ENCODE data around the gene ZDHHC17.
"Not testable (repeated sequence)": the region's sequence is repeated elsewhere in the genome, so short reads cannot be mapped to it uniquely, and the experiment has no call there.

Gene ZDHHC17

DNA sequence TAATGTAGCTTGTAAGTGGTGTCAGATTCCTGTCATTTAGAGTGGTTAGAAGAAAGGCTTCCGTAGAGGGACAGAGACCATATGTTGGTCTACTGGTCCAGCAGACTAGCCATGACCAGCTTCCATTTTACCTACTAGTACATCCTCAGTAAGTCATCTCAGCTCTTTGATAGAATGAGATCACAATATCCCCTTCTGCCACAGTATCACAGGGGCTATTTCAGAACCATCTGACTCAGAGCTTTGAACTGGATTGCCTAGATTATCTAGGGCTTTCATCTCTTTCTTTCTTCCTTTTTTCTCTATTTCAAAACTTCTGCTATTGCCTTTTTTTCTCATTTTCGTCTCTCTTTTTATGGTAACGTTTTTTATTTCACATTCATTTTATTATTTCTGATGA, 4.7 kb downstream of the ZDHHC17 start:
- DNase-seq (ENCODE audit: low read depth) = no peak

DNA sequence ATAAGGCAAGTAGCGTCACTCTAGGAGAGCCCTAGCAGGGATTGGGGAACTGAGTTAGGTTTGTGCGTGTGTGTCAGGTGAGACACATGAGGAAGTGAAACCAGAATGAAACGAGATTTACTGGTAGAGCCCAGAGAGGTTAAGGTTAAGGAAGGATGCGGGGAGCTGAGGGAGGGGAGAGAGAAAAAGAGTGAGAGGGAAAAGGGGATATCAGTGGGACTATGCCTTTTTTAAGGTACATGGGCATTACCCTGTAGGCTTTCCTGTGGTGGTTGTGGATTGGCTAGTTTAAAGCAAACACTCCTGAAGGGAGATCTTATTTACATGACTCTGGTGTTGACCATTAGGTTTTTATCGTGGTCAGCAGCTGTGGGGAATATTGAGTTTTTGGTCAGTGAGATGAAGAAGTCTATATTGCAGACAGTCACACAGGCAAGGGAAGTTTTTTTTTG, 13.9 kb downstream of the ZDHHC17 start:
- DNase-seq (ENCODE audit: low read depth) = no peak

DNA sequence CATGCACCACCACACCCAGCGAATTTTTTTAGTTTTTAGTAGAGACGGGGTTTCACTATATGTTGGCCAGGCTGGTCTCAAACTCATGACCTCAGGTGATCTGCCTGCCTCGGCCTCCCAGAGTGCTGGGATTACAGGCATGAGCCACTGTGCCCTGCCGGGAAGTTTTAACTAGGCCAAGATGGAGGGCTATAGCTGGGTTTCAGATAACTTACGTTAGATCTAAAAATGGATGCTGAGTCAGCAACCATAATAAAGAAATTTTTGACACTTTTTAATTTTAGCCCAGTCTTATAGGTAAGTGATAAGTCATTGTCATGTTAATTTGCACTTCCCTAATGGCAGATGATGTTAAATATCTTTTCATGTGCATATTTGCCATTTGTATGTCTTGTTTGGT, 14.4 kb downstream of the ZDHHC17 start:
- no peak for DNase-seq (ENCODE audit: low read depth)

DNA sequence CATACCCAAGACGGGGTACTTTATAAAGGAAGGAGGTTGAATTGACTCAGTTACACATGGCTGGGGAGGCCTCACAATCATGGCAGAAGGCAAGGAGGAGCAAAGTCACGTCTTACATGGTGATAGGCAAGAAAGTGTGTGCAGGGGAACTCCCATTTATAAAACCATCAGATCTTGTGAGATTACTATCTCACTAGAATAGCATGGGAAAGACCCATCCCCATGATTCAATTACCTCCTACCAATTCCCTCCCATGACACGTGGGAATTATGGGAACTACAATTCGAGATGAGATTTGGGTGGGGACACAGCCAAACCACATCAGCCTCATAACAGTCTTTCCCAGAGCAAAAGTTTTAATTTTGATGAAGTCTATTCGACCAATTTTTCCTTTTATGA, 15.4 kb downstream of the ZDHHC17 start:
- not testable (repeated sequence) for DNase-seq (ENCODE audit: low read depth)

DNA sequence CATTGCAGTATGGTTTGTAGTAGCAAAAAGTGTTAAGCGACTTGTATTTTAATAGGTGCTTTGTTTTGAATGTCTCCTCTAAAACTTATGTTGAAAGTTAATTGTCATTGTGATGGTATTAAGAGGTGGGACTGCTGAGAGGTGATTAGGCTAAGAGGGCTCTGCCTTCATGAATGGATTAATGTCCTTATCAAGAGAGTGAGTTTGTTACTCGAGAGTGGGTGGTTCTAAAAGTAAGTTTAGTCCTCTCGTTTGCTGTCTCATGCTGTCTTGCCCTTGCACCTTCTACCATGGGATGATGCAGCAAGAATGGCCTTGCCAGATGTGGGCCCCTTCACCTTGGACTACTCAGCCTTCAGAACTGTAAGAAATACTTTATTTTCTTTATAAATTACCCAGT, 17.4 kb downstream of the ZDHHC17 start:
- no peak for DNase-seq (ENCODE audit: low read depth)

DNA sequence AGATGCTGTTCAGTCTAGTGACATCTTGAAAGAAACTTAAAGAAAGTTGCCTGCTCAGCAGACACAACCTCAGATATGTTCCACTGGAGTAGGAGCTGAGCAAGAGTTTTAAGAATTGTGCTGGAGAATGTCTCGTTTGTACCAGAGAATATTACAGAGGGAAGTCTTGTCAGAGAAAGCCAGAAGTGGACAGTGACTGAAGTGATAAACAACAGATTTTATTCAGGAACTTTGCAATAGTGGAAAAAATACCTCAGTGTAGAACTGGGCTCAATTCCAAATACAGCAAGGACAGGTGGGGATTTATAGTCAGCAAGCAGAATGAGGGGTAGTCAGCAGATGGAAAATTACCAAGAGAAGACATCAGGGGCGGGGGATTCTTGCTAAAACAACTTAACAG, 18.6 kb downstream of the ZDHHC17 start:
- DNase-seq (ENCODE audit: low read depth) = no peak

DNA sequence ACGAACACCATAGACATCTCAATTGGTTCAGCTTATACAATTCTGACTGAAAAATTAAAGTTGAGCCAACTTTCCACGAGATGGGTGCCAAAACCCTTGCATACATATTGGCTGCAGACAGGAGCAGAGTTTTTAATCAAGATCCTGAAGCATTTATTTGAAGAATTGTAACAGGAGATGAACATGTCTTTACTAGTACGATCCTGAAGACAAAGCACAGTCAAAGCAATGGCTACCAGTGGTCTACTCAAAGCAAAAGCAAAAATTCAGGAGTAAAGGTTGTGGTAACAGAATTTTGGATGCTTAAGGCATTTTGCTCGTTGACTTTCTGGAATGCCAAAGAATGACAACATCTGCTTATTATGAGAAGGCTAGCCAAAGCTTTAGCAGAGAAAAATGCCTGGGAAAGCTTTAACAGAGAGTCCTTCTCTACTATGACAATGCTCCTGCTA, 20.7 kb downstream of the ZDHHC17 start:
- no peak for DNase-seq (ENCODE audit: low read depth)

DNA sequence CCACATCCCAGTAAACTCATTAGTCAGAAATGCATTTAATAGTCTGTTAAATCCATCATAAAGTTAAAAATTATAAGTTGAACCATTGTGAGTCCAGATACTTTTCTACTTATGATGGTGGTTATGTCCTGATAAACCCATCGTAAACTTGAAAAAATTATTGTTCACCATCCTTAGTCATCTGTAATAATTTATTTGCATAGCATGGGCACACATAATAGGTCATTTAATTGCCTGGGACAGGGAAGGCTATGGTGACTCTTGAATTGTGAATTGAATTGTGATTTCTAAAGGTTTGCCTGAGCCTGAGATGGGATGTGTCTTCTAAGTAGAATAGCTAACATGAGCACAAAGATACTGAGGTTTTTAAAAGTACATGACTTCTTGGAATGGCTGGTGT, 21.5 kb downstream of the ZDHHC17 start:
- no peak for DNase-seq (ENCODE audit: low read depth)

DNA sequence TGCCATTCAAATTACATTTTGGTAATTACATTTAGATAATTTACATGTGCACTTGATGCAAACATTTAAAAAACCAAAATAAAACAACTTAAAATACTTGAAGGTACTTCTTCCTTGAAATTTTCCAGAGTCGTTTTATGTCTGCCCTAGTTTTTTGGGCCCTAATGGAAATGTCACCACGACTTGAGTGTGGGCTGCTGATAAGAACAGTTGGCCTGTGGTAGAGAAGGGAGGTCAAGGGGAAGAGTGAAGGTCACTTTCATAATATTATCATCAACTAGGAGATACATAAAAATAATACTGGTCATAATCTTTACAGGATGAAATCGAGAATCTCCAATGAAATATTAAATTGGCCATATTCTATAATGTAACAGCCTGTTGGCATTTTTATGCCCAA, 23.1 kb downstream of the ZDHHC17 start:
- DNase-seq (ENCODE audit: low read depth) = no peak

DNA sequence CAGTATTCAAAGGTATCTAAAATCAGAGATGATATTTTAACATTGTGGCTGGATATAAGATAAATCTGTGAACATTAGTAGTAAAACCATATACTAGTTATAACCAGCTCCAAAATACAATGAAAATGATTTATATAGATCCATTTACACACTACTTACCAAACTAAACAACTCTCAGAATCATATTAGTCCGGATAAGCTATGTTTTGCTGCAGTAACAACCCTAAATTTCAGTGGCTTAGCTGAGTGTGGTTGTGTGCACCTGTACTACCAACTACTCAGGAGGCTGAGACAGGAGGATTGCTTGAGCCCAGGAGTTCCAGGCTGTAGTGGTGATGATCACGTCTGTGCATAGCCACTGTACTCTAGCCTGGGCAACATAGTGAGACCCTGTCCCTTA, 23.8 kb downstream of the ZDHHC17 start:
- DNase-seq (ENCODE audit: low read depth) = no peak

DNA sequence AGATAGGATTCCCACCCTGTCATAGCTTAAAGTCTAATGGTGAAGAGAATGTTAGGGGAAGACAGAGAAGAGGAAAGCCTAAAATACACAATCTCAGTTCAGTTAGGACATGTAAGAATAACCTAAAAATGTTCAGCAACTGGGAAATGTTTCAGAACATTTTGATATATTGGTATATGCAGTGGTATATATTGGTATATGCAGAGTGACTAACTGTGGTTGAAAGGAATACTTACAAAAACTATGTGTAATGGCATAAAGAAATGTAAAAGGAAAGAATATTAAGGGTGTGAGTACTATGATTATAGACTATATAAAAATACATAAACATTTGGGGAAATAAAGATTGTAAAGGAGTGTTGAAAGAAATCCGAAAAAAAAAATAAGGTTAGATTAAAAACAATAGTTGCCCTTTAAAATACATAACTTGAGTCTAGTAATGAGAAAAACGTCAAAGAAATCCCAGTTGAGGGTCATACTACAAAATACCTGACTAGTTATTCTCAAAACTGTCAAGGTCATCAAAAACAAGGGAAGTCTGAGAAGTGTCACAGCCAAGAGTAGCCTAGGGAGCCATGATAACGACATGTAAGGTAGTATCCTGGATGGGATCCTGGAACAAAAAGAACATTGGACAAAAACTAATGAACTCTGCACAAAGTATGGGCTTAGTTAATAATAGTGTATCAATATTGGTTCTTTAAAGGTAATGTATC, 25.6 kb downstream of the ZDHHC17 start:
- no peak for DNase-seq (ENCODE audit: low read depth)

DNA sequence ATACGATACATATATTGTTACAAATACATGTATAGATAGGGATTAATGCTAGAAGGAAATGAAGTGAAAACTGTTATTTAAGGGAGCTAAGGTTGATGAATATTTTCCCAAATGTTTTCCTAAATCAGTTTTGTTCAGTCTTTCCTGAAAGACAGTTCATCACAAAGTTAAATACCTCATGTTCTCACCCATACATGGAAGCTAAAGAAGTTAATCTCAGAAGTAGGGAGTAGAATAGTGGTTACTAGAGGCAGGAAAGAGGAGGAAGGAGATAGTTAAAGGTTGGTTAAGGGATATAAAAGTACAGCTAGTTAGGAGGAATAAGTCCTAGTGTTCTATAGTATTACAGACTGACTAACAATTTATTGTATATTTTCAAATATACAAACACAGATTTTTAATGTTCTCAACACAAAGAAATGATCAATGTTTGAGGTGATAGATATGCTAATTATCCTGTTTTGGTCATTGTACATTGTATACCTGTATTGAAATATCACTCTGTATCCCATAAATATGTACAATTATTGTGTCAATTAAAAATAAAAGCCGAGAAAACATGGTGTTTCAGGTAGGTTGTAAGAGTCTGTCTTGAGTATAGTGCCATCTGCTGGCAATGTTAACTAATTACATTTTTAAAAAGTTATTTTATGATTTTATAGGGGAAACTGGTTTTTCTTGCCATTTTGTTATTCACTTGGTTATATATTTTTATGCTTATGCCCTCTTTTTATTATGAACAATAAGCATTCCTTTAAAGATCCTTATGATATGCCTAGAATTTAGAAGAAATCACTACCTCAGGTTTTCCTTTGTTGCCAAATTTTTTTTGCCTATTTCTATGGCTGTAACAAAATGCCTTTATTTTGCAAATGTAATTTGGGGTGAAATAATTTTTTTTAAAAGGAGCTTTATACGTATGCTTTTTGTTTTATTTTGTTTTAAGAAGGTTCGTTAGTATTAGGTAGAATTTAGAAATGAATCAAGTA, 26.9 kb downstream of the ZDHHC17 start:
- DNase-seq (ENCODE audit: low read depth) = no peak

DNA sequence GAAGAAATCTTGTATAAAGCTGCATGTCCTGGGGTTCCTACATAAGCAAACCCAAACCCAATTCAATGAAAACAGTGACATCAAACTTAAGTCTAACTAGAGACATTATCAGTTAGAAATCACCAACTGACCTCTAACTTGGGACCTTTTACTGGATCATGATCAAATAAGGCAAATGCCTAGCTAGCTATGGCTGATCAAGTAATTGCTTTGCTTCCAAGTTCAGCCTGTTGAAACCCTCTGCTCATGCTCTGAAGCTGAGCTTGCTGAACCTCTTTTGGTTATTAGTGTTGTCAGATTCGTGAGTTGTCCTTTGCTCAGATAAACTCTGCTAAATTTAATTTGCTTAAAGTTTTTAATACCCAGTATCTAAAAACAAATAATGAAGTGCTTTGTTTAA, 28.9 kb downstream of the ZDHHC17 start:
- no peak for DNase-seq (ENCODE audit: low read depth)

DNA sequence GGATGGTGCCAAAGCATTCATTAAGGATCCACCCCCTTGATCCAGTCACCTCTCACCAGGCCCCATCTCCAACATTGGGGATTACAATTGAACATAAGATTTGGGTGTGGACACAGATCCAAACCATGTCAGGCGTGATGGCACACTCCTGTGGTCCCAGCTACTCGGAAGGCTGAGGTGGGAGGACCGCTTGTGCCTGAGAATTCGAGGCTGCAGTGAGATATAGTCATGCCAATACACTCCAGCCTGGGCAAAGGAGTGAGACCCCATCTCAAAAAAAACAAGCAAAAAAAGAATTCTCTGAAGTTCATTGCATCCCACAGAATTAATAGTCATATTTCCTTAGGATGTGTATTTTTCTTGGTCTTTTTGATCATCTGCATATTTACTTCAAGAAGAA, 34.9 kb downstream of the ZDHHC17 start:
- DNase-seq (ENCODE audit: low read depth) = no peak

DNA sequence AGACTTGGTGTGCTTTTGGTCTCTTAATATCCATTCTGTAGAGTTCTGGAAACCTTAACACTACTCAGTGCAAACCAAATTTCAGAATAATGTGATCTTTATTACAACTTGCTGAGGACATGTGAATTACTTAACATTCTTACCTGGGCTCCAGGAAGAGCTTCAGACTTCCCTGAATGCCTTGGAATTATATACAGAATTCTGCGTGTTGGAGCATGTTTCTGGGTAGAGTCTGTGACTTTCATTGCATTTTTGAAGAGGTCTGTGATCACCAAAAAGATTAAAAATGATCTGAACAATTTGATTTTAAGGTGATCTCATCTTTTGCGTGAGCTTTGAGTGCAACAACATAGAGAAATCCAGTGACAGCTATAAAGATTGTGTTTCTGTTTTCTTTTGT, 35.4 kb downstream of the ZDHHC17 start:
- no peak for DNase-seq (ENCODE audit: low read depth)

DNA sequence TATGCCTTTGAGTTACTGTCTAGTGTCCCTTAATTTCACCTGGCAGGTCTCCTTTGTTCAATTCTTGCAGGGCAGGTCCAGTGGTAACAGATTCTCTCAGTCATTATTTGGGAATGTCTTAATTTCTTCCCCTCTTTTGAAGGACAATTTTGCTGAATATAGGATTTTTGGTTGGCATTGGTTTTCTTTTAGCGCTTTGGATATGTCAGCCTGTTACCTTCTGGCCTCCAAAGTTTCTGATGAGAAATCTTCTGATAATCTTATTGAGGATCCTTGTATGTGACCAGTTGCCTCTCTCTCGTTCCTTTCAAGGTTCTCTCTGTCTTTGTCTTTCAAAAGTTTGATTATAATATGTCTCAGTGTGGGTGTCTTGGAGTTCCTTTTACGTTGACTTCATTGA, 38.1 kb downstream of the ZDHHC17 start:
- no peak for DNase-seq (ENCODE audit: low read depth)

DNA sequence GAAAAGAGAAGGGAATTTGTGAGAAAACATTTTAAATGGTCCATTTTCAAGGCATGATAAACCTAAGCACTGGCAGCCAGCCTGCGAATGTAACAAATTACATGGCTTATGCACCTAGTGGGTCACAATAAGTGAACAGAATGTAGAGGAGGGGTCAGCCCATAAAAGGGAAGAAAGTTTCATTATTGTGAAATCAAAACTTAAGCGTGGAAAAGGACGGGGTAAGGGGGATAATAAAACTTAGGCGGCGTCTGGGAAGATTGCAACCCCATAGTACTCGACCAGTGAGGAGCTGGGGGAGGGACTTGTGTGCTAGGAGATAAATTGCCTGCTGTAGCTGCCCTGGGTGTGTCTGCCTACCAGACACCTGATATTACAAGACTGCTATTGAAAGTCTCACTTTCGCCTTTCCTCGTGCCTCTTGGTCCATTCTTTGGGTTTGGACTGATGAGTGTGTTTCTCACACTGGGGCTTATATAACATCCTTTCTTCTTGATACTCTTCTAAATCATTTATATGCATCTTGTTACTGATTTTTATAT, 40.6 kb downstream of the ZDHHC17 start:
- no peak for DNase-seq (ENCODE audit: low read depth)

DNA sequence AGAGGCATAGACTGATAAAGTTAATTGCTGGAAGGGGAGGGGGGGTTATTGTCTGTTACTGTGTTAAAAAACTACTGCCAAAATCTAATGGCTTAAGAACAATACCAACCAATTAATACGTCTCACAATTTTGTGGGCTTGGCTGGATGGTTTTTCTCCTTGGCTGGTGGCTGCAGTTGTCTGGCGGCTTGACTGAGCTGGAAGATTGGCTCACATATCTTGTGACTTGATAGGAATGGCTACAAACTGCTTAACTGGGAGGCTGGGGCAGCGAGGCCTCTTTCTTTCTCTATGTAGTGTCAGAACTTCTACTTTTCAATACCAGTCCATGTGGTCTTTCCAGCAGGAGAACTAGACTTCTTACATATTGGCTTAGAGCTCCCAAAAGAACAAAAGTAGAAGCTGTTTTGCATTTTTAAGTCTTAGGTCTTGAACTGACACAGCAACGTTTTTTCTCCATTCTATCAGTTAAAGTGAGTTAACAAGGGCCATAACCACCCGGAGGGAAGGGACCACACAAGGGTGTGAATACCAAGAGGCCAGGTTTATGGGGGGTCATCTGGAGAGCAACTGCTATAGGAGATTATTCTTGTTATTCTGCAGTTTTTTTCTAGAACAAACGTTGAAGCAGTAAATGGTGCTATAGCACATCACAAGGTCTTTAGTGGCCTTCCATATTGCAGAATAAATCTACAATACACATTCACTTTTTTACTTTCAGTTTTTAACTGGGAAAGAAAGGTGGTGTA, 46.9 kb downstream of the ZDHHC17 start:
- DNase-seq (ENCODE audit: low read depth) = no peak

DNA sequence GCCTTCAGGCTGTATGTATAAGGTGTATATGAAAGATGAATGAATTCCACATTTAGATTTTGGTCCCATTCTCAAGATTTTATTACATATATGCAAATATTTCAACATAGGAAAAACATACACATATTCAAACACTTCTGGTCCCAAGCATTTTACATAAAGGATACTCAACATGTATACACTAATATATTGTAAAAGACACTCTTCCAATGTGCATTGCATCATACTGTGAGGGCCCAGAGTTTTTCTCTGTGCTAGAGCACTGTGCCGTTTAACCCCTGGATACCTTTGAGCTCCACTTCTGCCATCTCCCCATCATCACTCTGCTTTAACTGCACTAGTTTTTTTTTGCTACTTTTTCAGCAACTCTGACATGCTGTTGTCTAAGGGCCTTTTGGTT, 48.1 kb downstream of the ZDHHC17 start:
- no peak for DNase-seq (ENCODE audit: low read depth)

DNA sequence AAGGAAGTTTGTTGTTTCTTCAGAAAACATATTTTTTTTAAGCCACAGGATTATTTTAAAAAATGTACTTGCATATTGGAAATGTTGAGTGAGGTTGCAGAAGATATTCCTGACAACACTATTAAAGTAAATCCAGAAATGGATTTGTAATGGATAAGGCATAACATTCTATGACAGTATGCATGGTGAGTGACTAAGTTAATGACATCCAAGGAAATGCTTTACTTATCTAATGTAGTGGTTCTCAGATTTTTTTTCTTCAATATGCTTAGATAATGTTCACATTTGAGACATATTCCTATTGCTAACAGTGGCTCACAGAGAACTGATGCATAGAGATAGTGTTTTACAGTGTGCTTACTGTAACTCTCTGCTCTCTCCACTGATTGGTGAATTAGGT, 49.4 kb downstream of the ZDHHC17 start:
- no peak for DNase-seq (ENCODE audit: low read depth)

DNA sequence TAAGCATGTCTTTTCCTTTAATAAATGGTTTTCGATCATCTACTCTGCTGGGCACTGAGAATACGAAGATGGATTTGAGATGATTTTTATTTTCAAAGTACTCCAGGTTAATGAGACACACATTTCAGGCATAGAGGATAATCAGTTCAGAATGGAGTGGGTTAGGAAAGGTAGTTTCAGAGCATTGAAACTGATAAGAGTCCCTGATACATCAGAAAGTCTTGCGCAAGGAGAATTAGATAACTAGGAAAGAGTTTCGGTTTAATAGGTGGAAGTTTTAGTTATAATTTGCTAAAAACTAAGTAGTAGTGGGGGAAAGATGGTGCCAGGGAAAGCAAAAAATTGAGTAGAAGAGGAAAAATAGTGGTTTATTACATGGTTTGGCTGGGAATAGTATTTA, 50.1 kb downstream of the ZDHHC17 start:
- DNase-seq (ENCODE audit: low read depth) = no peak

DNA sequence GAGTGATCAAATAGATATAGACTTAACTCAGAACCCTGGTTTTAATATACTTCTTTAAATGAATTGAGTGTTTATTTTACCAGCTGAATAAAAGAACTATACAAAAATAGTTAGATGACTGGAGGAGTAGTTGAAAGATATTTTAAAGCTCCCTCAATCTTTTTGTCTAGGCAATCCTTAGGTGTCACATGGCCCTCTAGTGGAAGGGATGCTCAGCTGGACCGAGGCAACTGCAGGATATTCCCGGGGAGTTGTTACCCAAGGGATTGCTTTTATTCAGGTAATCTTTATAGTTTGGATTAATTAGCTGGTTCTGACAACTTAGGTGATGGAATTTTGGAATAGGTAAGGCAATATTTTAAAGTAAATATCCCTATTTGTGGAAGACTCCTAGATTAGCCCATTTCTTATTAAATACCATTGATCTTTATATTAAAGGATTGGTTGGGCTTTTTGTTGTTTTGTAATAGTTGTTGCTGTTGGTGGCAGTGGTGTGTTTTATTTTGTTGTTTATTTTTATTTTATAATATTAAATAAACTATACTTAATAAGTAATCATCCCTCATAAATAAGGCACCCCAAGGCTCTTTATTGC, 57.1 kb downstream of the ZDHHC17 start:
- no peak for DNase-seq (ENCODE audit: low read depth)
